Loucy (cell line): ENCODE data around the gene HABP4.

Experiments used
- H2AFZ ChIP-seq: fragments of 200-600 bp; sonication (generic); 2 replicates; pipeline ENCODE4 v1.6.0; 2016; ENCODE audit warnings: antibody characterized with exemption, mild to moderate bottlenecking, low read length, moderate library complexity
- H3F3A ChIP-seq: fragments of 200-600 bp; 2 replicates; pipeline ENCODE4 v1.6.0; 2016; ENCODE audit warnings: antibody characterized with exemption, low read depth, mild to moderate bottlenecking
- H3K27me3 ChIP-seq: fragments of 200-600 bp; sonication (generic); 2 replicates; pipeline ENCODE4 v1.6.1; 2014; ENCODE audit warnings: low read length, mild to moderate bottlenecking; ENCODE audit not compliant: insufficient read depth, poor library complexity, severe bottlenecking
- H3K36me3 ChIP-seq: fragments of 200-600 bp; sonication (generic); 2 replicates; pipeline ENCODE4 v1.6.1; 2016; ENCODE audit warnings: low read length; ENCODE audit not compliant: insufficient read depth
- H3K4me1 ChIP-seq: fragments of 200-600 bp; sonication (generic); 2 replicates; pipeline ENCODE4 v1.5.1; 2014; ENCODE audit warnings: low read length, mild to moderate bottlenecking; ENCODE audit not compliant: insufficient read depth, poor library complexity, severe bottlenecking
- H3K4me2 ChIP-seq: fragments of 200-600 bp; sonication (generic); 2 replicates; pipeline ENCODE4 v1.6.0; 2014; ENCODE audit warnings: antibody characterized with exemption, low read length, low read depth, mild to moderate bottlenecking; ENCODE audit not compliant: poor library complexity, severe bottlenecking
- H3K4me3 ChIP-seq: fragments of 200-600 bp; sonication (generic); 2 replicates; pipeline ENCODE4 v1.5.1; 2014; ENCODE audit warnings: low read length, mild to moderate bottlenecking, mixed read lengths; ENCODE audit not compliant: poor library complexity, severe bottlenecking
- H3K79me2 ChIP-seq: fragments of 200-600 bp; sonication (generic); 2 replicates; pipeline ENCODE4 v1.6.1; 2014; ENCODE audit warnings: low read length; ENCODE audit not compliant: insufficient read depth
- H3K9ac ChIP-seq: fragments of 200-600 bp; sonication (generic); 2 replicates; pipeline ENCODE4 v1.6.0; 2014; ENCODE audit warnings: mild to moderate bottlenecking, low read depth, low read length, moderate library complexity; ENCODE audit not compliant: poor library complexity, severe bottlenecking
- H3K9me2 ChIP-seq: fragments of 200-600 bp; sonication (generic); replicated peaks from 2 replicates; pipeline ENCODE4 v1.6.1; 2016; ENCODE audit warnings: low read depth, low read length, mixed read lengths
- H3K9me3 ChIP-seq: fragments of 200-600 bp; sonication (generic); 2 replicates; pipeline ENCODE4 v1.6.1; 2014; ENCODE audit warnings: mild to moderate bottlenecking, antibody characterized with exemption, low read length, low read depth; ENCODE audit not compliant: insufficient read depth
- H4K20me1 ChIP-seq: fragments of 200-600 bp; sonication (generic); 2 replicates; pipeline ENCODE4 v1.6.0; 2014; ENCODE audit warnings: antibody characterized with exemption, low read length, mild to moderate bottlenecking; ENCODE audit not compliant: insufficient read depth, poor library complexity, severe bottlenecking
- EZH2phosphoT487 ChIP-seq: fragments of 200-600 bp; IDR thresholded peaks from 2 replicates; pipeline ENCODE4 v1.6.1; 2018; ENCODE audit warnings: antibody characterized with exemption, mild to moderate bottlenecking, moderate library complexity, borderline replicate concordance
- TF ChIP-seq, protein P1 (sequence below): fragments of 200-600 bp; sonication (generic); conservative IDR thresholded peaks from 2 replicates; pipeline ENCODE4 v1.5.1; 2014; ENCODE audit warnings: mild to moderate bottlenecking, antibody characterized with exemption, low read length

HABP4 gene

DNA sequence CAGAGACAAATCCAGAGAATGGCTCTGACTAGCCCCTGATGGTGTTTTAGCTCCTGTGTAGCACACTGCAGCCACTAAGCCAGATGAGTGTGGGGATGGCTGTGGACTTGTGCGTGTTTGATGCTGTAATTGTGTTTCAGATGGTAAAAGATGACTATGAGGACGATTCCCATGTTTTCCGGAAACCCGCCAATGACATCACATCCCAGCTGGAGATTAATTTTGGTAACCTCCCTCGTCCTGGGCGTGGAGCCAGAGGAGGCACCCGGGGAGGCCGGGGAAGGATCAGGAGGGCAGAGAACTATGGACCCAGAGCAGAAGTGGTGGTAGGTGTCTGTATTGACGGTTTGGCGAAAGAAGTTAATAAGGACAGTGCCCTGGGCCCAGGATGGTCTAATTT, 38.0 kb downstream of the HABP4 start:
- Histone ChIP-seq H4K20me1 (no peaks in the 10 kb centered on the region), H3K9me3 (no peaks in the 10 kb centered on the region), H3K9ac (no peak overlapping the region), H3K36me3 (no peaks in the 10 kb centered on the region), H3K4me1 (no peaks in the 10 kb centered on the region), H3K4me2 (no peak overlapping the region), H3K4me3 (no peak overlapping the region), H3F3A (no peaks in the 10 kb centered on the region), H3K27me3 (no peaks in the 10 kb centered on the region), H2AFZ (no peak overlapping the region), H3K9me2 (no peaks in the 10 kb centered on the region), H3K79me2 (no peaks in the 10 kb centered on the region)
- TF ChIP-seq, protein P1, sequence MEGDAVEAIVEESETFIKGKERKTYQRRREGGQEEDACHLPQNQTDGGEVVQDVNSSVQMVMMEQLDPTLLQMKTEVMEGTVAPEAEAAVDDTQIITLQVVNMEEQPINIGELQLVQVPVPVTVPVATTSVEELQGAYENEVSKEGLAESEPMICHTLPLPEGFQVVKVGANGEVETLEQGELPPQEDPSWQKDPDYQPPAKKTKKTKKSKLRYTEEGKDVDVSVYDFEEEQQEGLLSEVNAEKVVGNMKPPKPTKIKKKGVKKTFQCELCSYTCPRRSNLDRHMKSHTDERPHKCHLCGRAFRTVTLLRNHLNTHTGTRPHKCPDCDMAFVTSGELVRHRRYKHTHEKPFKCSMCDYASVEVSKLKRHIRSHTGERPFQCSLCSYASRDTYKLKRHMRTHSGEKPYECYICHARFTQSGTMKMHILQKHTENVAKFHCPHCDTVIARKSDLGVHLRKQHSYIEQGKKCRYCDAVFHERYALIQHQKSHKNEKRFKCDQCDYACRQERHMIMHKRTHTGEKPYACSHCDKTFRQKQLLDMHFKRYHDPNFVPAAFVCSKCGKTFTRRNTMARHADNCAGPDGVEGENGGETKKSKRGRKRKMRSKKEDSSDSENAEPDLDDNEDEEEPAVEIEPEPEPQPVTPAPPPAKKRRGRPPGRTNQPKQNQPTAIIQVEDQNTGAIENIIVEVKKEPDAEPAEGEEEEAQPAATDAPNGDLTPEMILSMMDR = no peak
- no peak for TF ChIP-seq EZH2phosphoT487

DNA sequence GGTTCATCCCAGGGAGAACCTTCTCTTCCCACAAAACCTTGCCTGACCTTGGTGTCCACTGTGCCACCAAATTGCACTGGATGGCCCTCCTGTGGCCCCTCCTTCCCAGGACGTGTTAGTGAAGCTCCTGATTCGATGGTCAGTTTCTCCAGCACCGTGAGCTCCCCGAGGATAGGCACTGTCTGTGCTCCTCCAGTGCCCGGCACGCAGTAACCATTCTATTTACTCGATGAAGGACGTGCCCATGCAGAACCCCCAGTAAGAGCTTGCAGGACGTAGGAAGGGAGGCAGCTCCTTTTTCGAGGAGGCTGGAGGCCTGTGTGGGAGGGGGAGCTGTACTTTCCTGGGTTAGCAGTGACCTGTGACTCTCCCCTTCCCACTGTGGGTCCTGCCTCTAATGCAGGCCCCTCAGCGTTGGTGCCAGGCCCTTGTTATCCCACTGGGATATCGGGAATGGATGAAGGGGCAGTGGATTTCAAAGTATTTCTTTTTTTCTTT, 39.6 kb downstream of the HABP4 start:
- H3K9me3 ChIP-seq = no peaks in the 10 kb centered on the region
- no peaks in the 10 kb centered on the region for H3K36me3 ChIP-seq
- H3K27me3 ChIP-seq = no peaks in the 10 kb centered on the region
- H3K4me3 ChIP-seq = no peak overlapping the region
- no peaks in the 10 kb centered on the region for H4K20me1 ChIP-seq
- no peaks in the 10 kb centered on the region for H3K4me1 ChIP-seq
- H3K9ac ChIP-seq = no peak overlapping the region
- H3K79me2 ChIP-seq = no peaks in the 10 kb centered on the region
- no peak for TF ChIP-seq EZH2phosphoT487
- TF ChIP-seq, protein P1 = no peak
- no peaks in the 10 kb centered on the region for H3F3A ChIP-seq
- no peak overlapping the region for H3K4me2 ChIP-seq
- no peak overlapping the region for H2AFZ ChIP-seq
- H3K9me2 ChIP-seq = no peaks in the 10 kb centered on the region

DNA sequence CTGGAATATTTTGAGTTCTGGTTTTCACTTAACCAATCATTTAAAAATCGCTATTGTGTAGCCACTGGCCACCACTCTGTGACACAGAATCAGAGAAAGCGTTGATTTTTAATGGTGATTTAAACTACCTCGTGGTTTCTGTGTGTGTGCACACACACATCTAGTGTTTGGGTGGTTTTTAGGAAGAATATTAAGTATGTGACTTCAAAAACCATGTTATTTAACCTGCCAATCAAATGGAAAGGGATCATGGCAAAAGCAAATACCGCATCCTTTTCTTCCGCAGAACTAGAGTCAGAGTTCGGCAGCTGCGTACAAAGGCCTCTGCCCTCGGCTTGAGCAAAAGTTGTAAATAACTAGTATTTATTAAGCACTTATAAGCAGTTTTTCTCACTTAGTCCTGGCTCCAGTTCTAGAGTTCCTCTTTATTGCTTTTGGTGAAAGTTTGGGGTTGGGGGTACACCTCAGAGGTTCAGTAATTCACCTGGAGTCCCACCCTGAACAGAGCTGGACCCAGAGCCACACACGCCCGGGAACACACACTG, 40.6 kb downstream of the HABP4 start:
- Histone ChIP-seq H3K36me3 (no peaks in the 10 kb centered on the region), H3K4me1 (no peaks in the 10 kb centered on the region), H4K20me1 (no peaks in the 10 kb centered on the region), H3K9me2 (no peaks in the 10 kb centered on the region), H2AFZ (no peak overlapping the region), H3K79me2 (no peaks in the 10 kb centered on the region), H3K9me3 (no peaks in the 10 kb centered on the region), H3K4me2 (no peak overlapping the region), H3K27me3 (no peaks in the 10 kb centered on the region), H3K4me3 (no peak overlapping the region), H3K9ac (no peak overlapping the region), H3F3A (no peaks in the 10 kb centered on the region)
- TF ChIP-seq, protein P1 = no peak
- TF ChIP-seq EZH2phosphoT487 = no peak
